Stimulated activated CD4-positive, alpha-beta T cell treated with anti-CD3 and anti-CD28 coated beads, Interleukin-4, amount 100 ng/mL, for 48 hours (primary cell): ENCODE data around the gene PTER.

ENCODE experiments used
- DNase-seq, 2 donors: peaks; one replicate each; pipeline ENCODE4 v3.0.0-alpha.2; 2020; ENCODE audit warnings: low read depth in 2 of 2

Gene PTER

GRCh38 chr10:16470747-16471146 lies 33.9 kb downstream of the PTER start:
- DNase-seq, result peak; percentile 3 to 15

- DNase-seq, result no peak
Observed at GRCh38 chr10:16472828-16473227, 36.0 kb downstream of the PTER start.

GRCh38 chr10:16477757-16478156 lies 40.9 kb downstream of the PTER start:
- DNase-seq, result no peak

GRCh38 chr10:16478801-16479200 lies 42.0 kb downstream of the PTER start:
- no peak for DNase-seq

- no peak for DNase-seq
Observed at GRCh38 chr10:16481052-16481728, 44.4 kb downstream of the PTER start.

GRCh38 chr10:16483241-16483917 lies 46.6 kb downstream of the PTER start:
- no peak for DNase-seq

GRCh38 chr10:16490511-16490910 lies 53.7 kb downstream of the PTER start:
- no peak for DNase-seq

- DNase-seq, result no peak
Observed at GRCh38 chr10:16491933-16492332, 55.1 kb downstream of the PTER start.

GRCh38 chr10:16493884-16494536 lies 57.2 kb downstream of the PTER start:
- DNase-seq, result no peak

- no peak for DNase-seq
Observed at GRCh38 chr10:16497911-16498310, 61.1 kb downstream of the PTER start.

- no peak for DNase-seq
Observed at GRCh38 chr10:16505161-16505560, 68.4 kb downstream of the PTER start.

- no peak for DNase-seq
Observed at GRCh38 chr10:16509996-16510395, 73.2 kb downstream of the PTER start.

- DNase-seq, result no peak
Observed at GRCh38 chr10:16510843-16511242, 74.0 kb downstream of the PTER start.

- DNase-seq, result no peak
Observed at GRCh38 chr10:16518822-16519221, 82.0 kb downstream of the PTER start.

- no peak for DNase-seq
Observed at GRCh38 chr10:16519250-16519907, 82.6 kb downstream of the PTER start.

GRCh38 chr10:16519908-16520861 lies 83.4 kb downstream of the PTER start:
- peak in 1 of 2 donors; percentile 4 for DNase-seq

- DNase-seq, result peak; percentile 27 to 36
Observed at GRCh38 chr10:16520900-16521299, 84.1 kb downstream of the PTER start.

- DNase-seq, result peak; percentile 8 to 37
Observed at GRCh38 chr10:16521311-16522016, 84.7 kb downstream of the PTER start, which contains the start of gene C1QL3. TSS of gene C1QL3 (minus strand) at chr10:16521879. CDS start at chr10:16521065, 814 bp downstream.

- no peak for DNase-seq
Observed at GRCh38 chr10:16527452-16527851, 90.6 kb downstream of the PTER start.

- no peak for DNase-seq
Observed at GRCh38 chr10:16529853-16530252, 93.0 kb downstream of the PTER start.

GRCh38 chr10:16536155-16536554 lies 99.3 kb downstream of the PTER start:
- DNase-seq, result no peak
